K562 (cell line): Measurements from ENCODE around the gene FBLN2. TPM values are rescaled to one million over a fixed set of nuclear protein-coding genes. Genes with fewer than 3 reads are reported as not detected.

ENCODE experiments used
- ATAC-seq: fragments of 200-7000 bp; cut with Tn5 transposase; 3 replicates; pipeline ENCODE4 v1.9.1; 2020; ENCODE audit warnings: moderate library complexity
- BruUV-seq: library from RNA; stranded (reverse); fragments of 400-500 nt; replicated peaks from 2 replicates; lab custom pipeline; 2021; lab: Mats Ljungman, UMichigan
- CTCF ChIA-PET: fragments of 300-600 bp; formaldehyde crosslinking; extraction: SDS; loops from one replicate; lab custom pipeline; 2021; ENCODE audit warnings: low intra/inter-chr PET ratio; lab: Yijun Ruan, JAX
- POLR2A ChIA-PET: fragments of 300-600, 350-650 bp; sonication (Branson Sonifier 250); formaldehyde crosslinking; extraction: SDS; loops from one replicate; lab custom pipeline; 2021; ENCODE audit warnings: antibody characterized with exemption, inconsistent platforms; lab: Yijun Ruan, JAX
- DNase-seq, 4 experiments: peaks; one replicate each; pipeline versions ENCODE4 v3.0.0 to v3.0.0-alpha.2; 2011 to 2018; ENCODE audit warnings: low spot score in 3 of 4, mixed read lengths in 3 of 4; ENCODE audit errors: extremely low read depth in 1 of 4
- FAIRE-seq: peaks from 2 replicates; lab custom pipeline; 2011; peaks lifted over from hg19 to GRCh38; lab: Jason Lieb, UNC
- H2AFZ ChIP-seq: 2 replicates; pipeline ENCODE4 v1.6.0; 2011; ENCODE audit warnings: low read depth, low read length, control low read depth, inconsistent platforms
- H3K27ac ChIP-seq: fragments of 200-600 bp; 3 replicates; pipeline ENCODE4 v1.8.0; 2011; ENCODE audit warnings: low read depth, mild to moderate bottlenecking, control low read depth, inconsistent platforms, low read length, moderate library complexity, mixed read lengths; ENCODE audit errors: extremely low read depth
- H3K27me3 ChIP-seq, 2 experiments: fragments of 300-600 bp in 1 of 2; 2 replicates in 1 of 2; 3 replicates in 1 of 2; pipeline versions ENCODE4 v1.6.0 to v1.8.0; 2011; ENCODE audit warnings: inconsistent platforms in 2 of 2, low read length in 2 of 2, mild to moderate bottlenecking in 1 of 2, mixed read lengths in 1 of 2, moderate library complexity in 1 of 2; ENCODE audit not compliant: control insufficient read depth in 2 of 2, insufficient read depth in 2 of 2
- H3K36me3 ChIP-seq: fragments of 300-600 bp; 3 replicates; pipeline ENCODE4 v1.8.0; 2011; ENCODE audit warnings: mild to moderate bottlenecking, low read length, inconsistent platforms; ENCODE audit not compliant: control insufficient read depth, insufficient read depth
- H3K4me1 ChIP-seq, 2 experiments: fragments of 200-600 bp in 1 of 2; replicated peaks in 1 of 2; 2 replicates in 1 of 2; 3 replicates in 1 of 2; pipeline versions ENCODE4 v1.5.1 to v1.8.0; 2011; ENCODE audit warnings: inconsistent platforms in 2 of 2, low read length in 2 of 2, mild to moderate bottlenecking in 1 of 2, mixed read lengths in 1 of 2, moderate library complexity in 1 of 2; ENCODE audit not compliant: control insufficient read depth in 2 of 2, insufficient read depth in 2 of 2
- H3K4me2 ChIP-seq: 2 replicates; pipeline ENCODE4 v1.6.1; 2011; ENCODE audit warnings: low read length, control low read depth, inconsistent platforms, mixed read lengths; ENCODE audit not compliant: insufficient read depth
- H3K4me3 ChIP-seq: fragments of 200-600 bp; sonication (generic), shearing (Covaris generic); 2 replicates; pipeline ENCODE4 v1.5.1; 2016; ENCODE audit warnings: control low read depth, inconsistent platforms
- H3K79me2 ChIP-seq: fragments of 200-600 bp; 3 replicates; pipeline ENCODE4 v1.8.0; 2011; ENCODE audit warnings: low read length, inconsistent platforms; ENCODE audit not compliant: control insufficient read depth, insufficient read depth
- H3K9ac ChIP-seq, 2 experiments: 2 replicates each; pipeline versions ENCODE4 v1.6.0 to v1.6.1; 2011; ENCODE audit warnings: low read depth in 2 of 2, low read length in 2 of 2, control low read depth in 1 of 2, inconsistent platforms in 1 of 2, mild to moderate bottlenecking in 1 of 2, mixed read lengths in 1 of 2; ENCODE audit not compliant: insufficient read depth in 1 of 2
- H3K9me1 ChIP-seq: one replicate; pipeline ENCODE4 v1.6.0; 2011; ENCODE audit warnings: inconsistent platforms, mild to moderate bottlenecking, low read length, moderate library complexity; ENCODE audit not compliant: control insufficient read depth, insufficient read depth
- H3K9me3 ChIP-seq: replicated peaks from 2 replicates; pipeline ENCODE4 v1.5.1; 2011; ENCODE audit warnings: low read depth, low read length, inconsistent platforms; ENCODE audit not compliant: control insufficient read depth, insufficient read depth
- H4K20me1 ChIP-seq: replicated peaks from 2 replicates; pipeline ENCODE4 v1.6.1; 2011; ENCODE audit warnings: low read length, inconsistent platforms, mixed read lengths; ENCODE audit not compliant: control insufficient read depth, insufficient read depth
- FOXP1 ChIP-seq: sonication (generic); formaldehyde crosslinking; IDR thresholded peaks from 2 replicates; pipeline ENCODE4 v1.8.0; 2022; ENCODE audit warnings: mild to moderate bottlenecking, missing genetic modification reagents
- HOXB6 ChIP-seq: fragments of 250-450 bp; sonication (Bioruptor Pico); IDR thresholded peaks from 2 replicates; pipeline ENCODE4 v1.5.1; 2022; ENCODE audit warnings: mild to moderate bottlenecking, borderline replicate concordance
- NR2C1 ChIP-seq, 2 experiments: fragments of 450-650 bp; IDR thresholded peaks; 2 replicates each; pipeline ENCODE4 v1.6.1; 2017; ENCODE audit warnings: mild to moderate bottlenecking in 2 of 2, antibody characterized with exemption in 1 of 2, inconsistent platforms in 1 of 2, missing compliant biosample characterization in 1 of 2, missing genetic modification characterization in 1 of 2
- ZFP36 ChIP-seq: fragments of 150-350 bp; IDR thresholded peaks from 2 replicates; pipeline ENCODE4 v1.6.1; 2018; ENCODE audit warnings: low read length, low read depth; ENCODE audit not compliant: partially characterized antibody
- ZNF263 ChIP-seq: sonication (generic); formaldehyde crosslinking; IDR thresholded peaks from 2 replicates; pipeline ENCODE4 v1.8.0; 2022; ENCODE audit warnings: mild to moderate bottlenecking, missing genetic modification reagents, borderline replicate concordance
- WGBS: fragments of 100-300 bp; shearing (Covaris generic); methylation state at CpG from one replicate; pipeline ENCODE4 v1.1.6; 2016; ENCODE audit warnings: low coverage, mixed read lengths; ENCODE audit not compliant: insufficient coverage; ENCODE audit errors: missing lambda C conversion rate; 5-methylcytosine and 5-hydroxymethylcytosine counted together
- in situ Hi-C: fragments of 300-500 bp; cut with MboI; formaldehyde crosslinking; loops from 4 replicates; pipeline ENCODE4 v1.15.0; 2018; ENCODE audit warnings: inconsistent platforms, mixed read lengths
- intact Hi-C: fragments of 100-400 bp; cut with micrococcal nuclease; formaldehyde crosslinking; loops from 2 replicates; pipeline ENCODE4 v1.14.2; 2022
- polyA plus RNA-seq, 8 experiments: library from polyadenylated mRNA; depleted of rRNA in 4 of 8; stranded (reverse) in 5 of 8; unstranded in 3 of 8; fragments of >200 nt; fragmentation: Nextera tagmentation in 2 of 8; fragmentation: Illumina TruSeq in 1 of 8; extraction: Ambion mirVana in 2 of 8; extraction: Trizol in 1 of 8; gene quantifications; 2 replicates each; pipeline versions ENCODE4 v1.2.1 to v1.2.3, GENCODE V29; 2011 to 2014; ENCODE audit warnings: inconsistent platforms in 1 of 8, missing spikeins in 1 of 8
- total RNA-seq, 7 experiments: library from RNA; depleted of rRNA in 6 of 7; stranded (reverse); fragments of >200 nt in 6 of 7; fragmentation: Illumina TruSeq in 2 of 7; extraction: Trizol in 2 of 7; gene quantifications; 2 replicates each; pipeline versions ENCODE4 v1.2.1 to v1.2.3, GENCODE V29; 2011 to 2021; ENCODE audit warnings: low replicate concordance in 1 of 7
- TF ChIP-seq, protein P1 (sequence below): fragments of 200-800 bp; sonication (Bioruptor generic); IDR thresholded peaks from 2 replicates; pipeline ENCODE4 v1.6.1; 2017; ENCODE audit warnings: missing genetic modification characterization, missing compliant biosample characterization

Gene FBLN2
- total and polyA plus RNA-seq, 9 of the 15 experiments (the other 6 are each of a cell fraction or from before 2014, with no cell fraction given), result 0.03 to 0.10 (median 0.04) TPM; not detected in 6

DNA sequence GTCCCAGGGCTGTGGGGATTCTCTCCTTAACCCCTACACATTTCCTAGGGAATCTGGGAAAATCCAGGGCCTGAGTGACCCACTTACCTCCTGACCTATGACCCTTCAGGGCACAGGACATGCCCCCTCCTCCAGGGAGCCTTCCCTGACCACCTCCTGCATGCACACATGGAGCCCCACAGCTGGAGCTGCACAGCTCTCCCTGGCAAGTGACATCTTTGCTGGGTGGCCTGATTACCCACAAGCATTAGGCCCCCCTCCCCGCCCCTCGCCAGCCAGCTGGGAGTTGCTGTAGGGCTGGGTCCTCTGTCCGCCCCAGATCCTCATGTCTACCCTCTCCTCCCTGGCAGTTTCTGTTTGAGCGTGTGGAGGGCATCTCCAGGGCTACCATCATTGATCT lies 47.4 kb upstream of the FBLN2 start:
- POLR2A ChIA-PET, result no interaction called here
- no peak for FAIRE-seq

DNA sequence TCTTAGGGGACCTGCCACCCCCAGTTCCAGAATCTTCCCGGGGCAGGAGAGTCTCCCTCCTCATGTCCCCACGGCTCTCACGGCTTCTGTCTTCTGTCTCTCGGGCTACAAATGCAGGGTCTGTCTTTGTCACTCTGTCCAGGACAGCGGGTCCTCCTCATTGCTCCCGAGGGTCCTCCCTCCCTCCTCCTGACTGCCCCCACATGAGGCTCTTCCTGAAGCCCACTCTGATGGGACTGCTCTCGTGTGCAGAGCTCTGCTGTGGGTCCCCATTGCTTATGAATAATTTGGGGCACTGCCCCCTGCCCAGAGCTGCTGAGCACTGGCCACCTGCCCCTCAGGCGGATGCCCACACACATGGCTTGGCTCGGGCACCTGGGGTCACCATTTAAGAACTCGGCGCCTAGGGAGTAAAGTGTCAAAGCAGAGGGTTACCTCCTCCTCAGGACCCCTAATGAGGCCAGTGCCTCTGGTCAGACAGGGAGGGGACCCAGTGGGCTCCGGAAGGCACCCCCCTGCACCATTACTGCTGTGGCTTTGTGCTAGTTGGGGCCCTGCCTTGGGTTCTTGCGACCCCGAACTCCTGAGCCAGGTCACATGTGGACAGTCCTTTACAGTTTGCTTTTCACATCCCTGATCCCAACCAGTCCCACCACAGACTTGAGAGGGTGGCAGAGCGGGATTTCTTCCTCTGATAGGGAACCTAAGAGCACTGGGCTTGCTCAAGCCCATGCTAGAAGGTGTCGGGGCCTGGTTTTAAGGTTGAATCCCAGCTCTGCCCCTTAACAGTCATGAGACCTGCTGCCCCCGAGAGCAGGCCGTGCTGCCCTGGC lies 46.8 kb upstream of the FBLN2 start:
- TF ChIP-seq ZNF263 (peak; percentile 63; the same call in 1 of the 2 replicates), FOXP1 (no peak)
- TF ChIP-seq, protein P1, sequence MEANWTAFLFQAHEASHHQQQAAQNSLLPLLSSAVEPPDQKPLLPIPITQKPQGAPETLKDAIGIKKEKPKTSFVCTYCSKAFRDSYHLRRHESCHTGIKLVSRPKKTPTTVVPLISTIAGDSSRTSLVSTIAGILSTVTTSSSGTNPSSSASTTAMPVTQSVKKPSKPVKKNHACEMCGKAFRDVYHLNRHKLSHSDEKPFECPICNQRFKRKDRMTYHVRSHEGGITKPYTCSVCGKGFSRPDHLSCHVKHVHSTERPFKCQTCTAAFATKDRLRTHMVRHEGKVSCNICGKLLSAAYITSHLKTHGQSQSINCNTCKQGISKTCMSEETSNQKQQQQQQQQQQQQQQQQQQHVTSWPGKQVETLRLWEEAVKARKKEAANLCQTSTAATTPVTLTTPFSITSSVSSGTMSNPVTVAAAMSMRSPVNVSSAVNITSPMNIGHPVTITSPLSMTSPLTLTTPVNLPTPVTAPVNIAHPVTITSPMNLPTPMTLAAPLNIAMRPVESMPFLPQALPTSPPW (CRISPR knock-in tag), result no peak
- Histone ChIP-seq H3K4me1 (peaks cover 0 to 15% of the 10 kb centered on the region in 2 experiments; a peak in 2 of 5 replicates), H3K4me2 (no peak overlapping the region), H3K9me1 (no peaks in the 10 kb centered on the region), H3K4me3 (no peak overlapping the region), H3K36me3 (no peaks in the 10 kb centered on the region), H2AFZ (no peak overlapping the region), H3K9me3 (no peaks in the 10 kb centered on the region), H3K27ac (no peak overlapping the region), H3K79me2 (no peaks in the 10 kb centered on the region), H3K9ac (peak overlapping the region in 1 of 2 experiments; percentile 54; a peak in 1 of 4 replicates), H3K27me3 (peaks cover 0 to 7% of the 10 kb centered on the region in 2 experiments; a peak in 2 of 5 replicates), H4K20me1 (peaks cover 4% of the 10 kb centered on the region)
- BruUV-seq, result no TSS peak
- intact Hi-C loops, result no loop called here
- WGBS, result 27% methylated on average over 18 of the region's 18 CpGs
- DNase-seq (no peak), FAIRE-seq (no peak), ATAC-seq (no peak)
- ChIA-PET CTCF (interaction anchor here (0.8 to 0.9 kb wide), 2 partner anchors 145 to 146 kb away, joined by 3 read pairs; no protein-coding TSS in a partner anchor), POLR2A (no interaction called here)
- in situ Hi-C loops, result no loop called here

More for the DNA sequence above, 47.4 kb upstream of the FBLN2 start:
- H3K79me2 ChIP-seq, result no peaks in the 10 kb centered on the region
- H3K27ac ChIP-seq, result no peak overlapping the region
- H3K4me1 ChIP-seq, result peaks cover 0 to 15% of the 10 kb centered on the region in 2 experiments; a peak in 2 of 5 replicates
- in situ Hi-C loops (no loop called here), intact Hi-C loops (no loop called here)
- BruUV-seq, result no TSS peak
- H3K4me2 ChIP-seq, result no peak overlapping the region
- TF ChIP-seq ZFP36, result peak; percentile 93
- no peak for TF ChIP-seq NR2C1 (IDR thresholded peaks at IDR 0.05)
- TF ChIP-seq NR2C1 (tag; IDR thresholded peaks at IDR 0.05), result peak; percentile 59
- no peak for TF ChIP-seq HOXB6 (CRISPR knock-in tag)
- no peaks in the 10 kb centered on the region for H3K9me1 ChIP-seq
- DNase-seq (no peak), ATAC-seq (no peak)
- H3K4me3 ChIP-seq, result no peak overlapping the region
- H4K20me1 ChIP-seq, result peaks cover 5% of the 10 kb centered on the region
- peaks cover 0 to 7% of the 10 kb centered on the region in 2 experiments; a peak in 2 of 5 replicates for H3K27me3 ChIP-seq
- CTCF ChIA-PET, result interaction anchor here (0.9 kb wide), 1 partner anchor 145 kb away, joined by 3 read pairs; no protein-coding TSS in a partner anchor
- 34% methylated on average over 4 of the region's 4 CpGs for WGBS
- H3K9ac ChIP-seq, result no peak overlapping the region
- no peaks in the 10 kb centered on the region for H3K36me3 ChIP-seq
- H3K9me3 ChIP-seq, result no peaks in the 10 kb centered on the region
- no peak overlapping the region for H2AFZ ChIP-seq
